ENCODE results near the gene BEST3. TPM values are rescaled to one million over a fixed set of nuclear protein-coding genes. Genes with fewer than 3 reads are reported as not detected.

BEST3 gene
- 0.38 and 0.40 TPM in 2 replicates for polyA plus RNA-seq (2013)

DNA sequence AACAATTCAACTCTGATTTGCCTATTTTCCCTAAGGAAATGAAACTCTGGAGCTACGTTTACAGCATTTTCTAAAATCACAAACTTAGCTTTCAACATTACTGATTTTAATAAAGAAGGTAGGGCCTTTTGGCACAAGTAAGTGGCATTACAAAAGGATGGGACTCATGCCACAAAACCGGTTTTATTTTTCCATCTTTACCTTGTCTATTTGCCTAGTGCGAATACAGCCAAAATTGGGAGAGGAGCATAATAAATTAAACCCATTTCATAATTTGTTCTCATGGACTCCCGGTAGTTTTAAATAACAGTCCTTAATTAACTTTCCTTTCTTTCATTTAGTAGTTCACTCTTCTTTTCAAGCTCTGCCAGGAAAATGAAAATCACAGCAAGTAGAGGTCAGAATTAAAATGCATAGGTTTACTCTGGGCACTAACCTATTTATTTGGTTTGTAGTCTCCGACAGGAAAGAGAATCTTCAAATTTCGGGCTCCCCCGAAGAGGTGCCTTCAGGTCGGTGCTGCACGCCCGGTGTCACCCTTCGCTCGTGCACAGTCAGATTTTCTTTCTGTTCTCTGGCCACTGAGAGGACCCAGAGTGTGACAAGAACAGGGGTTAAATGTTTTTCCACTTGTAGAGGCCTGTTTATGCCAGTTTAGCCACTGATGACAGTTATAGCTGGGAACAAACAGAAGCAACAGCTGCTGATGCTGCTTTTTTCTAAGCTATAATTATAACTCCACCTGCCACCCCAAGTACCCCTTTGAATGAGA is at the start of gene BEST3:
Gene BEST3 (minus strand): TSS at position 535 of the 772 bp plus-strand sequence. CDS start 1,505 bp downstream, outside the sequence.
- WGBS (ENCODE audit: extremely low coverage, insufficient coverage, insufficient read length): no CpG with 5 or more reads among the region's 12 CpGs

GRCh38 chr12:69744109-69744508 is 45.0 kb upstream of the BEST3 start:
- H3K9me3 ChIP-seq (ENCODE audit: insufficient read depth, low read depth, low read length): peaks cover 2% of the 10 kb centered on the region
- peaks cover 3% of the 10 kb centered on the region for H3K79me1 ChIP-seq (ENCODE audit: low read length)
- peaks cover 0 to 2% of the 10 kb centered on the region in 2 experiments for H3K36me3 ChIP-seq (ENCODE audit: control insufficient read depth in 1 of 2, insufficient read depth in 2 of 2, low read length in 2 of 2)
- no peak overlapping the region for H4K12ac ChIP-seq (ENCODE audit: low read depth, low read length)
- H3K27me3 ChIP-seq (ENCODE audit: insufficient read depth, low read length): no peaks in the 10 kb centered on the region
- H2BK5ac ChIP-seq (ENCODE audit: low read depth, low read length, poor library complexity): no peak overlapping the region
- no peak overlapping the region for H4K91ac ChIP-seq (ENCODE audit: low read depth, low read length)
- H4K8ac ChIP-seq (ENCODE audit: low read depth, low read length): no peak overlapping the region
- peaks cover 0 to 2% of the 10 kb centered on the region in 2 experiments for H3K4me1 ChIP-seq (ENCODE audit: control insufficient read depth in 1 of 2, insufficient read depth in 2 of 2, low read length in 2 of 2)
- no peak overlapping the region for H3K27ac ChIP-seq (ENCODE audit: low read depth, low read length)
- H3K23ac ChIP-seq (ENCODE audit: low read length): no peak overlapping the region
- DNase-seq: no peak
- H3K4ac ChIP-seq (ENCODE audit: low read depth, low read length): no peak overlapping the region
- peaks cover 3% of the 10 kb centered on the region for H3K79me2 ChIP-seq (ENCODE audit: control insufficient read depth, insufficient read depth, low read length, poor library complexity)
- no CpG with 5 or more reads among the region's 4 CpGs for WGBS (ENCODE audit: extremely low coverage, insufficient coverage, insufficient read length)
- H2BK120ac ChIP-seq (ENCODE audit: insufficient read depth, low read length, poor library complexity): no peak overlapping the region
- no peak overlapping the region for H3K9ac ChIP-seq (ENCODE audit: low read length)
- no peak overlapping the region for H2AK5ac ChIP-seq (ENCODE audit: low read length)
- H3K4me2 ChIP-seq (ENCODE audit: low read length): no peak overlapping the region
- H3K14ac ChIP-seq (ENCODE audit: low read length): no peak overlapping the region
- no peak overlapping the region for H3K18ac ChIP-seq (ENCODE audit: low read length)
- no peak overlapping the region for H2AFZ ChIP-seq (ENCODE audit: insufficient read depth, low read length, poor library complexity)
- H2BK12ac ChIP-seq (ENCODE audit: low read length): no peak overlapping the region
- H3K4me3 ChIP-seq (ENCODE audit: low read depth, low read length): no peak overlapping the region

More for the DNA sequence above, at the start of gene BEST3:
- no peaks in the 10 kb centered on the region for H3K79me1 ChIP-seq (ENCODE audit: low read length)
- no peaks in the 10 kb centered on the region for H3K4me1 ChIP-seq (ENCODE audit: control insufficient read depth in 1 of 2, insufficient read depth in 2 of 2, low read length in 2 of 2)
- H2AK5ac ChIP-seq (ENCODE audit: low read length): no peak within 1 kb of the TSS
- no peak within 1 kb of the TSS for H4K12ac ChIP-seq (ENCODE audit: low read depth, low read length)
- DNase-seq: no peak
- H3K27me3 ChIP-seq (ENCODE audit: insufficient read depth, low read length): no peaks in the 10 kb centered on the region
- no peak within 1 kb of the TSS for H3K14ac ChIP-seq (ENCODE audit: low read length)
- no peak within 1 kb of the TSS for H2BK12ac ChIP-seq (ENCODE audit: low read length)
- no peak within 1 kb of the TSS for H3K18ac ChIP-seq (ENCODE audit: low read length)
- no peak within 1 kb of the TSS for H2AFZ ChIP-seq (ENCODE audit: insufficient read depth, low read length, poor library complexity)
- no peaks in the 10 kb centered on the region for H3K36me3 ChIP-seq (ENCODE audit: control insufficient read depth in 1 of 2, insufficient read depth in 2 of 2, low read length in 2 of 2)
- H3K4me3 ChIP-seq (ENCODE audit: low read depth, low read length): no peak within 1 kb of the TSS
- no peaks in the 10 kb centered on the region for H3K9me3 ChIP-seq (ENCODE audit: insufficient read depth, low read depth, low read length)
- H2BK5ac ChIP-seq (ENCODE audit: low read depth, low read length, poor library complexity): no peak within 1 kb of the TSS
- H3K4ac ChIP-seq (ENCODE audit: low read depth, low read length): no peak within 1 kb of the TSS
- H3K9ac ChIP-seq (ENCODE audit: low read length): no peak within 1 kb of the TSS
- H2BK120ac ChIP-seq (ENCODE audit: insufficient read depth, low read length, poor library complexity): no peak within 1 kb of the TSS
- no peak within 1 kb of the TSS for H4K91ac ChIP-seq (ENCODE audit: low read depth, low read length)
- no peak within 1 kb of the TSS for H3K27ac ChIP-seq (ENCODE audit: low read depth, low read length)
- no peak within 1 kb of the TSS for H4K8ac ChIP-seq (ENCODE audit: low read depth, low read length)
- H3K4me2 ChIP-seq (ENCODE audit: low read length): no peak within 1 kb of the TSS
- no peaks in the 10 kb centered on the region for H3K79me2 ChIP-seq (ENCODE audit: control insufficient read depth, insufficient read depth, low read length, poor library complexity)
- no peak within 1 kb of the TSS for H3K23ac ChIP-seq (ENCODE audit: low read length)

- H3K23ac ChIP-seq (ENCODE audit: low read length): no peak overlapping the region
- peak overlapping the region; percentile 66 for H2AFZ ChIP-seq (ENCODE audit: insufficient read depth, low read length, poor library complexity)
- H2BK120ac ChIP-seq (ENCODE audit: insufficient read depth, low read length, poor library complexity): peak overlapping the region; percentile 68
- H3K18ac ChIP-seq (ENCODE audit: low read length): peak overlapping the region; percentile 72
- H3K9ac ChIP-seq (ENCODE audit: low read length): peak overlapping the region; percentile 0
- peak overlapping the region; percentile 57 for H3K14ac ChIP-seq (ENCODE audit: low read length)
- H4K91ac ChIP-seq (ENCODE audit: low read depth, low read length): peak overlapping the region; percentile 45
- peak overlapping the region; percentile 0 for H4K8ac ChIP-seq (ENCODE audit: low read depth, low read length)
- peak overlapping the region; percentile 99 for H3K4me2 ChIP-seq (ENCODE audit: low read length)
- H3K4me3 ChIP-seq (ENCODE audit: low read depth, low read length): peak overlapping the region; percentile 94
- no peak overlapping the region for H2BK5ac ChIP-seq (ENCODE audit: low read depth, low read length, poor library complexity)
- H3K79me2 ChIP-seq (ENCODE audit: control insufficient read depth, insufficient read depth, low read length, poor library complexity): peaks cover 4% of the 10 kb centered on the region
- peak overlapping the region; percentile 12 for H4K12ac ChIP-seq (ENCODE audit: low read depth, low read length)
- DNase-seq: peak; percentile 24 to 58
- no CpG with 5 or more reads among the region's 66 CpGs for WGBS (ENCODE audit: extremely low coverage, insufficient coverage, insufficient read length)
- no peak overlapping the region for H2AK5ac ChIP-seq (ENCODE audit: low read length)
- peak overlapping the region; percentile 80 for H3K27ac ChIP-seq (ENCODE audit: low read depth, low read length)
- no peaks in the 10 kb centered on the region for H3K9me3 ChIP-seq (ENCODE audit: insufficient read depth, low read depth, low read length)
- H3K79me1 ChIP-seq (ENCODE audit: low read length): peaks cover 7% of the 10 kb centered on the region
- no peaks in the 10 kb centered on the region for H3K36me3 ChIP-seq (ENCODE audit: control insufficient read depth in 1 of 2, insufficient read depth in 2 of 2, low read length in 2 of 2)
- peaks cover 0 to 2% of the 10 kb centered on the region in 2 experiments for H3K4me1 ChIP-seq (ENCODE audit: control insufficient read depth in 1 of 2, insufficient read depth in 2 of 2, low read length in 2 of 2)
- no peaks in the 10 kb centered on the region for H3K27me3 ChIP-seq (ENCODE audit: insufficient read depth, low read length)
- H3K4ac ChIP-seq (ENCODE audit: low read depth, low read length): peak overlapping the region; percentile 21
- no peak overlapping the region for H2BK12ac ChIP-seq (ENCODE audit: low read length)
These were observed 40.4 kb upstream of the BEST3 start for GRCh38 chr12:69739287-69740191.

Measured in trophoblast cell (in vitro differentiated cells and primary cell).